ENCODE data around the gene VPS50.

Gene VPS50

DNA sequence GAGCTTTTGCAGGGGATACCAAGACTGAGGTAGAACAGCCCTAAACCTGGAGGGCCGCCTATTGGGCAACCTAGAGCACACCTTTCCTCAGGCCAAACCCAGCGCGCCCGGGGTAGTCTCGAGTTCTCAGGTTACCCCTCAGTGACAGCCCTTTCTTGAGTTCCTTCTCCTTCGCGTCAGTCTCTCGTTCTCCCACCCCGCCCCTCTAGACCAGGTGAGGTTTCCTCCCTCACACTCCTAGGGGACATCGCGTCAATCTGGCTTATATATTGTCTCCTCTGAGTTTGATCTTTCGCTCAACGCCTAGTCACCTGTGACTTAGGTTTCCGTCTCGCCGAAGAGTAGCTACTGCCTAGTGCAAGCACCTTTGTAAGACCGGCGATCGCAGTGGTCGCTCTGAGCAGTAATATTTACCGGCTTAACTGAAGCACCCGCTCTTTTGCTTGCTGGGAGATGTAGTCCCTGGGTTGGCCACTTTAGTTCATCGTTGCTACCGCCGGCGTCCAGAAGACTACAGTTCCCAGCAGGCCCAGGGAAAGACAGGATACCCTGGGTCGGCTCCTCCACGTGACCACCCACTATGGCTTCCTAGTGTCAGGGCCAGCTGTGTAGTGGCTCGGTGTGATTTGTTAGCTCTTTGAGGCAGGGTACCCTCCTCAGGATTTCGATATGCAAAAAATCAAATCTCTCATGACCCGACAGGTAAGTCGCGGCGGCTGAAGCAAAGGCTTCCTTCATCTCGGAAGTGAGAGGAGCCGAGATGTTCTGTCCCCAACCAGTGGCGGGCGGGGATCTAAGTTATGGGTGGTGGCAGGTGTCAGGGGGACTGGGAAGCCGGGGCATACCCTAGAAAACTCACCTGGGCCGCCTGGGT, at the start of gene VPS50:
Gene VPS50, plus strand, starts transcription at position 568 of the 874 bp plus-strand sequence. Its CDS starts 102 bp downstream, at position 670.
- DNase-seq (ENCODE audit: low read depth), result peak; percentile 80

DNA sequence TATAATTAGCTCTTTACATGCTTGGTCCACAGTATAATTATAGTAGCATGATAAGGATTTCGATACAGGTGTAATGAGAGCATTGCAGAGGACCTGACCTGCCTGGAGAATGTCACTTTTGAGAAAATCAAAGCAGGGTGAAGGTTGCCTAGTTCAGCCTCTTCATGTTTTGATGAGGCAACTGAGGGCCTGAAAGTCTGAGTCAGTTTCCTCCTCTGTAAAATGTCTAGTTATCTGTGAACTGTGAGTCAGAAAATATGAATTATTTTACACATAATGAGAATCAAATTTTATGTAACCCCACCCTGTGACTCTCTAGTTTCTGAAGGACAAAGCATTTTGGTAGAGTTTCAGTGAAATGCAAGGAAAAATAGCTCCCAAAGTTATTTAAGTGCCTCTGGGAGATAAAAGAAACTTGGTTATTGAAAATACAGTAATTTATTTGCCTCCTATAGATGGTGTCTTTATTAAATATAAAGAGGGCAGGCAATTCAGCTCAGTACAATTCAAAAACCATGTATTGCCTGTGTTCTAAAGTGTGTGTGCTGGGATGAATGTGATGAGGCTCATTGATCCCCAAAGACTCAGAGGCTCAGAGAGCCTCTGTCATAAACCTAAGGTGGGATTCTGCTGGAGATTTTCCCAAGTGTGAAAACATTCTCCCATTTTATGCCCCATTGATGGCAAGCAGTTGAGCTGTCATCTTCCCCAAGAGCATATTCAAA, 46.7 kb upstream of the VPS50 start:
- DNase-seq (ENCODE audit: low read depth), result no peak

DNA sequence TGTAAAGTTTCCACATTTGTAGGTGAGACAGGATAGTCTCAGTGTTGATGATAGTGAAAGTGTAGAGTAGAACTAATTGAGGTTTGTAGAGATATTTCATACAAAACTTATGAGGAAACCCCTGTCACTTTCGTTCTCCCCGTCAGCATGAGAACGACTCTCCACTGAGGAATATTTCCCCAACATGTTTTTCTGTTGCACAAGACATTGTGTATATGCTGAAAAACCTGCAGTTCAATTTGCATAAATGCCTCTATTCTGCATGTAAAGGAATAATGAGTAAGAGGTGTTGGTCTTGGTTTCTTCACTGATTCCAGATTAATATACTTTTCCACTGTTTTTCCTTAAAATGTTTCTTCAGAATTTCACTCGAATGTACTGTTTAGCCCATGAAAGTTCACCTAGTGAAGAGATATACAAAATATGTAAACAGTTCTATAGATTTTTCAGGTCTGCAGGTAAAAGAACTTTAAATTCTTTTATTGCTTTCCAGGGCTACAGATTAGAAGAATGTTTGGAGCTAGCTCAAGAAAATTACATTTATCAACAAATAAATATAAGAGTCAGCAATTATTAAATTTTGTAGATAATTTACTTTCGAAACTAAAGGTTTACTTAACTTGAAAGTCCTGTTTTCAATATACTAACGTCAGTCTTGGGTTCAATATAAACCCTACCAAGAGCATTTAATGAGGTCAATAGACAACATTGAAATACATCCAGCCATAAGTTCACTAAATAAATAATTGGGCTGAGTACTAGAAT, 43.1 kb upstream of the VPS50 start:
- DNase-seq (ENCODE audit: low read depth), result no peak

- DNase-seq (ENCODE audit: low read depth), result no peak
Observed at GRCh38 chr7:93194386-93194785, 37.8 kb upstream of the VPS50 start.

GRCh38 chr7:93196336-93196735, 35.8 kb upstream of the VPS50 start:
- DNase-seq (ENCODE audit: low read depth), result no peak

DNA sequence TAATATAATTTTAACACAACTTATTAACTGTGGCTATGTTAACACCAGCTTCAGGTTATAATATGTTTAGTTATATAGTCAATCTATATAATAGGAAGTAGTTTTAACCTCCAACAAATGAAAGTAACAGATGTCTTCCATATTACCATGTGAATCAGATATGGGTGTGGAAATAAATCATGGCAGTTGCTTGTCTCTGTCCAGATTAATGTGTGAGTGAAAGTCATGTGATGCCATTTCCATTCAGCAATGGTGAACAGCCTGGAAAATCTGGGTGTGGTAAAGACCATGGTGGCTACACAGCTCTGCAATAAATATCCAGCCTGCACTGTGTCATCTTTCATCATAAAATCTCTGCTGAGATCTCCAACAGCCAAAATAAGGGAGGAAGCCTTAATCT, 33.7 kb upstream of the VPS50 start:
- DNase-seq (ENCODE audit: low read depth), result no peak

DNA sequence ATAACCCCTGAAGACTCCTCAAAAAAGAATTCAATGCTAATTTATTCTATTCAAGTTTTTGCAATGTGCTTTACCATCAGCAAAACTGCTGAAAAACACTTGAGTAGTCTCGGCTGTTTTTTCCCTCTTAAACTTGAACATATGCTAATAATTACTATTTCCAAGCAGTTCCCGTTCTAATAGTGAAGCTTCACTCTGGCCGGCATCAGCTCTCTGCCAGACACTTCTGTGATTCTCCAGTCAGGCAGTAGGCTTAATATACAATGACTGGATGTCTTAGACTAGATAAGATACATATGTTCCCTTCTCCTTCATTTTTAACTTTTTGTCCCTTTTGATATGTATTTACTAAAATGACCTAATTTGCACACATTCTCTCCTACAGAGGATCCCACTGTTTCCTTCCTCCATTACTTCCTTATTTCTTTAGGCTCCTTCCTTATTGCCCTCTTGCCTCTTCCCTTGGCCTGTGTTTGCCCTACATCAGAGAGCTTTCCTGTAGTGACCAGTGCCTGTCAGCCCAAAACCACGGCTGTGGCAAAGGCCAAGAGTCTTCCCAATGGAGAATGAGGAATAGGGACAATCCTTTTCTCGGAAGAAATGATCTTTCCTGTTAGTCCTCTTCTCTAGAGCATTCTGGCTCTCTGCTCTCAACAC, 29.4 kb upstream of the VPS50 start:
- DNase-seq (ENCODE audit: low read depth), result no peak

GRCh38 chr7:93203496-93203895, 28.7 kb upstream of the VPS50 start:
- DNase-seq (ENCODE audit: low read depth), result no peak

- no peak for DNase-seq (ENCODE audit: low read depth)
Observed at GRCh38 chr7:93205046-93205445, 27.1 kb upstream of the VPS50 start.

DNA sequence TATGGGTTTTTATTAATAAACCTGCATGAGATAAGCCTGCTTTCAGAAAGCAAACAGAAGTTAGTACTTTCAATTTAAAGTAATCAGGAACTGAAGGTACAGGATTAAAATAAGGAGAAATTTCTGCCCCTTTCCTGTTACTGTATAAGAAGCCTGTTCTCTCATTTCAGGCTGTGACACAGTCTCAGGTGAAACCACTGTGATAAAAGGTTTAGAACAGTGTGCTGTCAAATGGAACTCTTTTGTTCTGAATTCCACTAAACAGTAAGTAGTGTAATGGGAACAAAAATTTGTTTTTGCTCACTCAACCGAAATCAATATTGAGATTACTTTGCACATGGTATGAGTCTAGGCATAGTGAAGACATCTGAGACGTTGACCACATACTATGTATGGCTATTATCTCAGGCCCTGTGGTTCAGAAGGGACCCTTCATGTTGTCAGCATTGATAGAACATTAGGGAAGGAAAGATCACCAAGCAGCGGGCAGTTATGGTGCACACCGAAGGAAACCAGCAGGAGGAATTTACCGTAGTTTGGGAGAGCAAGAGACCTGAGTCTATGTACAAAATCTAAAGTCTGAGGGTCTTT, 20.8 kb upstream of the VPS50 start:
- DNase-seq (ENCODE audit: low read depth), result no peak

- DNase-seq (ENCODE audit: low read depth), result no peak
Observed at GRCh38 chr7:93212881-93213280, 19.3 kb upstream of the VPS50 start.

DNA sequence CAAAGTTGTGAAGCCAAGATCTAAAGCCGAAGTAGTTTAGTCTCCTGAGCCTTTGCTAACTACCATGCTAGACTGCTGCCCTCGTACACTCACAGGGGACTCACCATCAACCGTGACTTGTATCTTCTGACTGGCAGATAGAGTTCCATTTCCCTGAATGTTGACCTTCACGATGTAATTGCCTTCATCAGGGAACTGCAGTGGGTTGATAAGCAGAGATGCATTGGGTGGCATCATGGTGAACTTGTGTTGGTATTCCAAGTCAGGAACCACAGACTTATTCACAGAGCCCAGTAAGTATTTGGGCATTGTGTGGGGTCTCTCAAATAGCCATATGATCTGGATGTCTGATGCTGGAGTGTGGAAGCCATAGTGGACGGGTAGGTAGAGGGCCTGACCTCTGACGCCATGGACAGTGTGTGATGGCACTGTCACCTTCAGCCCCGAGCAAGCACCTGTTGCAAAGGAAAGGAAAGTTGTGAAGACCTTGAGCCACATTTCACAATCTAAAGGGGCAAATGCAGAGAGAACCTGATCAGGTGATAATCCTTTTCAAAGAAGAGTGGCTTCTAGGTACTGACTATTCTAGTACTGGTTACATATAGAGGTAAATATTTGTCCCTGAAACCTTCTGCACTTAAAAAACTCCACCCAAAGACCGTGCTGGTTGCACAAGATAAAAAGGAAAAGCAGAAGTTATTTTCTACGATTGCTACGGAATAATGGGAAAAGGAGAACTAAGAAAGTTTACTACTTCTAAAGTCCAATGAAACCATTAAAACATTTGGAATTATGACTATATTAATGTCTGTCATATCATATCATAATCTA, 13.0 kb upstream of the VPS50 start:
- no peak for DNase-seq (ENCODE audit: low read depth)

DNA sequence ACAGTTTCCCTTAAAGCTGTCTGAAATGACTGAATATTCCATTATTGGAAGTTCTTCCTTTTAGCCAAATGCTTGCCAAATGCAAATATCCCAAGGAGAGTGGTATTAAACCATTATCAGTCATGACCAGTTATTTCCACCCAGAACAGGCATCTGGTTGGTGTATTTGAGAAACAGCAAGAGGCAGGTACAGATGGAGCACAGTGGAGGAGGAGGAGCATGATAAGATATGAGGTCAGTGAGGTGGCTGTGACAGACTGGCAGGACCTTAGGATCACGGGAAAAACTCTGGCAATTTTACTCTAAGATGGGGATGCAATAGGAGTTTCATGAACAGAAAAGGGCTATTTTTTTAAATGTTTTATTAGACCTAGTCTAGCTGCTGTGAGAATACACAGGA, 12.3 kb upstream of the VPS50 start:
- no peak for DNase-seq (ENCODE audit: low read depth)

DNA sequence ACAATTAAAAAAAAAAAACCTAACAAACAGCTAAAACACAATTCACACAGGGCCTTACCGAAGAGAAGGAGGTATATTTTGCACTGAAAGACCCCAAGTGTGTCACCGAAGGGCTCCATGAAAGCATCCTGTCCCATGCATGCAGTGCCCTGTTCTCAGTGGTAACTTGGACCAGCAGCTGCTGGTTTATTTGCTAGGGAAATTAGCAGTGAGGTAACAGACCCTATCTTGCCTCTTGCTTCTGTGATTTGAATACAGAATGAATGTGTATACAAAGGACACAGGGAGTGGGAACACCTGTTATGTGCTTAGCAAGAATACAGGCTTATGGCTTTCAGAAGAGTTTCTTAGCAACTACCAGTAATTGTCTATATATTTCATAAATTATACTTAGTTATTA, 5.9 kb upstream of the VPS50 start, which contains the start of gene HEPACAM2:
Gene HEPACAM2, minus strand, starts transcription at position 160 of the 400 bp plus-strand sequence.
- no peak for DNase-seq (ENCODE audit: low read depth)

GRCh38 chr7:93228302-93228701, 3.9 kb upstream of the VPS50 start:
- DNase-seq (ENCODE audit: low read depth), result no peak

DNA sequence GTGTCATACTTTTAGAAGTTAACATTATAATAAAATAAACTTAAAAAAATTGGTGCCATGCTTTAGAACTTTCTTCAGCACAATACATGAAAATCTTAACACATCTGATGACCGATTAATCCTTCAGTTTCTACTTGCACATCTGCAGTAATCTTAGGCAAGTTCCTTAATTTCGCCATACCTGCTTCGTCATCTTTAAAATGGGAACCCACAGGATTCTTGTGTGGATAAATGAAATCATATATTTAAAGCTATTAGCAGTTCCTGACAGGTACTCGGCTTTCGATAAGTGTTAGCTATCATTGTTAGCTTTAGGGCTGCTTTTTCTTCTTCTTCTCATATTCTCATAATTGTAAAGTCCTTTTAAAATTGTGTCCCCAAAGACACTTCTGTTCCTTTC, 907 bp upstream of the VPS50 start:
- no peak for DNase-seq (ENCODE audit: low read depth)

GRCh38 chr7:93232673-93233018, 480 bp downstream of the VPS50 start:
- no peak for DNase-seq (ENCODE audit: low read depth)

- DNase-seq (ENCODE audit: low read depth), result no peak
Observed at GRCh38 chr7:93235541-93235940, 3.4 kb downstream of the VPS50 start.

GRCh38 chr7:93238131-93238530, 6.0 kb downstream of the VPS50 start:
- DNase-seq (ENCODE audit: low read depth), result no peak

- no peak for DNase-seq (ENCODE audit: low read depth)
Observed at GRCh38 chr7:93238748-93239147, 6.6 kb downstream of the VPS50 start.

DNA sequence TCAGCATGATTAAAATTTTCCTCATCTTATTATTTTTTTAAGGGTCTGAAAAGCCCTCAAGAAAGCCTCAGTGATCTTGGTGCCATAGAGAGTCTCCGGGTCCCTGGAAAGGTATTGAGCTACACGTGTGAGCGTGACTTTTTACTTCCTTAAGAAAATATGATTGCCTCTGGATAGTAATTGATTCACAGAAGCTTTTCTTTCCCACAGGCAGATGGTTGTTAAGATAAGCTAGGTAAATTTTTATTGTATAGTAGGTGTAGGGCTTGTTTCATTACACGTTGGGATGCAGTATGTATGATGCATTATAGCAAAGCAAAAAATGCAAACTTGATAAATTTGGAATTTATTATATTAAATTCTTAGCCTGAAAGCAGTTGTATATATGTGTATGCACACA, 7.7 kb downstream of the VPS50 start:
- DNase-seq (ENCODE audit: low read depth), result no peak

Data from activated gamma-delta T cell treated with anti-CD3 and anti-CD28 coated beads, Interleukin-2, amount 50 U/mL, for 16 hours (primary cell).